ENCODE data around the gene CPHXL. TPM values are rescaled to one million over a fixed set of nuclear protein-coding genes. Genes with fewer than 3 reads are reported as not detected.

The CPHXL gene
- total RNA-seq, 1 donor from 2014 or later = not detected

DNA sequence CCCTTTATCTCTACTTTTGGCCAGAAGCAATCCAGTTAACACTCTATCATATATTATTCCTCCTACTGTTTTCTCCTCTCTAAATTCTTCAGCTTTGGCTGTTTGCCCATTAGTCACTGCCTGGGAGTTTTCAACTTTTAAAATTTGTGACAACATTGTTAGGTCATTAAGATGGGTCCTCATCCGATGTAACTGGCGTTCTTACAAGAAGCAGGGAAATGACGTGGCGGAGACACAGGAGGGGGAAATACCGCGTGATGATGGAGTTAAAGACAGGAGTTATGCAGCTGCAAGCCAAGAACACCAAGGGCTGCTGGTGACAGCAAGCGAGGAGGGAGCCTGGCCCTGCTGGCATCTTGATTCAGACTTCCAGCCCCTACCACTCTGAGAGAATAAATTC lies 34.8 kb upstream of the CPHXL start:
- TF ChIP-seq, protein P1, sequence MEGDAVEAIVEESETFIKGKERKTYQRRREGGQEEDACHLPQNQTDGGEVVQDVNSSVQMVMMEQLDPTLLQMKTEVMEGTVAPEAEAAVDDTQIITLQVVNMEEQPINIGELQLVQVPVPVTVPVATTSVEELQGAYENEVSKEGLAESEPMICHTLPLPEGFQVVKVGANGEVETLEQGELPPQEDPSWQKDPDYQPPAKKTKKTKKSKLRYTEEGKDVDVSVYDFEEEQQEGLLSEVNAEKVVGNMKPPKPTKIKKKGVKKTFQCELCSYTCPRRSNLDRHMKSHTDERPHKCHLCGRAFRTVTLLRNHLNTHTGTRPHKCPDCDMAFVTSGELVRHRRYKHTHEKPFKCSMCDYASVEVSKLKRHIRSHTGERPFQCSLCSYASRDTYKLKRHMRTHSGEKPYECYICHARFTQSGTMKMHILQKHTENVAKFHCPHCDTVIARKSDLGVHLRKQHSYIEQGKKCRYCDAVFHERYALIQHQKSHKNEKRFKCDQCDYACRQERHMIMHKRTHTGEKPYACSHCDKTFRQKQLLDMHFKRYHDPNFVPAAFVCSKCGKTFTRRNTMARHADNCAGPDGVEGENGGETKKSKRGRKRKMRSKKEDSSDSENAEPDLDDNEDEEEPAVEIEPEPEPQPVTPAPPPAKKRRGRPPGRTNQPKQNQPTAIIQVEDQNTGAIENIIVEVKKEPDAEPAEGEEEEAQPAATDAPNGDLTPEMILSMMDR (IDR thresholded peaks at IDR 0.05; ENCODE audit: insufficient read depth, low read length, poor library complexity, severe bottlenecking) = no peak
- Histone ChIP-seq H3K4me3 (ENCODE audit: low read depth, low read length) (no peak overlapping the region), H3K27me3 (ENCODE audit: control insufficient read depth, insufficient read depth, low read length) (no peaks in the 10 kb centered on the region), H3K36me3 (ENCODE audit: control insufficient read depth, insufficient read depth, low read length) (no peaks in the 10 kb centered on the region)
- no peak for DNase-seq (ENCODE audit: low read depth)

DNA sequence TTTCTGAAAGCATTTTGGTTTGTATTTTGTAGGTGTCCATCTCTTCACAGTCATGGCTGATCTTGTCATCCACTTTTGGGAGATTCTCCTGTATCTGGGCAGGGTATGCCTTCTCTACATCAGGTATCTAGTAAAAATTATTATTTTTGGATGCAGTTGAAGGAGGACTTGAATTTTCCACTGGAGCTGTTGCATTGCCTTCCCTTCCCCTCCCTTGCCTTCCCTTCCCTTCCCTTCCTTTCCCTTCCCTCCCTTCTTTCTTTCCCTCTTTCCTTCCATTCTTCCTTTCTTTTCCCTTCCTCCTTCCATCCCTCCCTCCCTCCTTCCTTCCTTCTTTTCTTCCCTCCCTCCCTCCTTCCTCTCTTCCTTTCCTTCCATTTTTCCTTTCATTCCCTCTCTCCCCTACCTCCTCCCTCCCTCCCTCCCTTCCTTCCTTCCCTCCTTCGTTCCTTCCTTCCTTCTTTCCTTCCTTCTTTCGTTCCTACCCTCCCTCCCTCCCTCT lies 33.8 kb upstream of the CPHXL start:
- Histone ChIP-seq H3K4me3 (ENCODE audit: low read depth, low read length) (no peak overlapping the region), H3K36me3 (ENCODE audit: control insufficient read depth, insufficient read depth, low read length) (no peaks in the 10 kb centered on the region), H3K27me3 (ENCODE audit: control insufficient read depth, insufficient read depth, low read length) (no peaks in the 10 kb centered on the region)
- TF ChIP-seq, protein P1 (IDR thresholded peaks at IDR 0.05; ENCODE audit: insufficient read depth, low read length, poor library complexity, severe bottlenecking) = no peak
- DNase-seq (ENCODE audit: low read depth) = no peak

DNA sequence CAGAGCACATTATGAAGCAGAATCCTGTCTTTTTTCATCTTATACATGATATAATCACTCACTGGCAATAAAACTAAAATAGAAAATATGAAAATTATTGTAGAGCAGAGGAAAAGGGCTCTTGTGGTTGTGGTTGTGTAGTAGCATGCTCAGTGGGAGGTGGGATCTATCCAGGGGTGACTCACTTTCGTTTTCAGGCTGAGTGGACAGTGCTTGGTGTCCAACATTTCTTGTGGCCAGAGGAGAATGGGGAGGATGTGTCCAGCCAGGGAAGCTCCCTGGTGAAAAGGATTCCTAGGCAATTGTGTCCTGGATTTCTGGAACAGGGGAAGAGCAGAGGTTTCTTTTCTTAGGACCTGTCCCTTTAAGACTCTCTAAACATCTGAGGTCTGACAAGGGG lies 31.9 kb upstream of the CPHXL start:
- TF ChIP-seq, protein P1 (IDR thresholded peaks at IDR 0.05; ENCODE audit: insufficient read depth, low read length, poor library complexity, severe bottlenecking) = no peak
- peak; percentile 14 for DNase-seq (ENCODE audit: low read depth)
- Histone ChIP-seq H3K4me3 (ENCODE audit: low read depth, low read length) (no peak overlapping the region), H3K27me3 (ENCODE audit: control insufficient read depth, insufficient read depth, low read length) (no peaks in the 10 kb centered on the region), H3K36me3 (ENCODE audit: control insufficient read depth, insufficient read depth, low read length) (no peaks in the 10 kb centered on the region)

DNA sequence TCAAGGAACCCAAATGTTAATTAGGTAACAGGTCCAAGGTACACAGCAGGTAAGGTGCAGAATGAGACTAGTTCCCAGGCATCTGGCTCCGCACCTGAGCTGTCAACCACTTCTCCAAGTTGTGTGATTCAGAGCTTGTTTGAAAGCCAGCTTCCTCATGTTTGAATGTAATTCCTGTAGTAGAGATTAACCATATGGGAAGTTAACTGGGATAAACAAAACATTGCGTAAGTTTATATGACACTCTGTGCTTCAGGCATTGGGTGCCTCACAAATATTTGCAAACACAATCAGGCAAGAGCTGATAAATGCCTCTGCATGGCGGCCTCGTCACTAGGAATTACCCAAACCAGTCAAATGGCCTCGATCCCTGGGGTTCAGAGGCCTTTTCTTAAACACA lies 27.9 kb upstream of the CPHXL start:
- no peak for DNase-seq (ENCODE audit: low read depth)
- TF ChIP-seq, protein P1 (IDR thresholded peaks at IDR 0.05; ENCODE audit: insufficient read depth, low read length, poor library complexity, severe bottlenecking) = no peak
- H3K4me3 ChIP-seq (ENCODE audit: low read depth, low read length) = no peak overlapping the region
- H3K36me3 ChIP-seq (ENCODE audit: control insufficient read depth, insufficient read depth, low read length) = no peaks in the 10 kb centered on the region
- H3K27me3 ChIP-seq (ENCODE audit: control insufficient read depth, insufficient read depth, low read length) = no peaks in the 10 kb centered on the region

DNA sequence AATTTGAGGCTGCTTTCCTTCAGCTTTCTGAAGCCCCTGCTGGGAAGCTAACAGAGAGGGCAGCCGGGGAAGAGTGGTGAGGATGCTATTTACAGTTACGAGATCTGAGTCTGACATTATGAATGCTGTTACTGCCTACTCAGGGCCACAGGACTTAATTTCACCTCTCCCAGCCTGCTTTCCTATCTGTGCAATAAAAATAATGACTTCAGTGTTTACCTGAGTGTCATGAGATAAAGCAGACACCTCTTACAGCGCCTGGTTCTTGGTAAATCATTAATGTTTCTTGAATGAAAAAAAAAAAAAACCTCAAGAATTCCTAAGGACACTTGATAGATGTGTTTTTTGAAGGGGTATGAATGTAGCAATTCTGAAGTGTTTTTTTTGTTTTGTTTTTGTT lies 24.2 kb upstream of the CPHXL start:
- DNase-seq (ENCODE audit: low read depth) = no peak
- TF ChIP-seq, protein P1 (IDR thresholded peaks at IDR 0.05; ENCODE audit: insufficient read depth, low read length, poor library complexity, severe bottlenecking) = no peak
- Histone ChIP-seq H3K4me3 (ENCODE audit: low read depth, low read length) (no peak overlapping the region), H3K27me3 (ENCODE audit: control insufficient read depth, insufficient read depth, low read length) (no peaks in the 10 kb centered on the region), H3K36me3 (ENCODE audit: control insufficient read depth, insufficient read depth, low read length) (no peaks in the 10 kb centered on the region)

DNA sequence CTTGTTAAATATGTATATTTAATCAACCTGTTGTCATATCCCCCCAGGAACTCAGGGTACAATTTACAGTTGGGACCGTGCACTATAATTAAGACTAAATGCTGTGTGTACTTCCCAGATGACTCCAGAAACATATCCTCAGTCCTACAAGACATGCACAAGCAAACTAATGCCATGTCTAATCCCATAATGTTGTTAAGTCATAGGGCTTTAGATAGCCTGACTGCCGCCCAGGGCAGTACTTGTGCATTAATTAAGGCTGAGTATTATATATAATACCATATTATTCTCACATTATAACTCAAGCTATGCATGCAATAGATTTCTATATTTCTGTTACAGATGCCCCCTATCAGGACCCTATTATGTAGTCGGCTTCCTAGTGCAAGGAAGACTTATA lies 20.1 kb upstream of the CPHXL start:
- Histone ChIP-seq H3K36me3 (ENCODE audit: control insufficient read depth, insufficient read depth, low read length) (no peaks in the 10 kb centered on the region), H3K27me3 (ENCODE audit: control insufficient read depth, insufficient read depth, low read length) (no peaks in the 10 kb centered on the region)

More for the DNA sequence above, 20.1 kb upstream of the CPHXL start:
- no peak for DNase-seq (ENCODE audit: low read depth)
- no peak overlapping the region for H3K4me3 ChIP-seq (ENCODE audit: low read depth, low read length)
- TF ChIP-seq, protein P1 (IDR thresholded peaks at IDR 0.05; ENCODE audit: insufficient read depth, low read length, poor library complexity, severe bottlenecking) = no peak
